A673 (cell line): ENCODE results near the gene RASGRP2. TPM values are rescaled to one million over a fixed set of nuclear protein-coding genes. Genes with fewer than 3 reads are reported as not detected.

Experiments used
- BruUV-seq: library from RNA; stranded (reverse); fragments of 400-500 nt; replicated peaks from 2 replicates; lab custom pipeline; 2021; lab: Mats Ljungman, UMichigan
- CTCF ChIA-PET: fragments of 300-600 bp; sonication (Branson Sonifier 250); formaldehyde crosslinking; loops from one replicate; lab custom pipeline; 2022; ENCODE audit warnings: antibody characterized with exemption; lab: Charles Lee
- POLR2A ChIA-PET: fragments of 300-600 bp; sonication (Branson Sonifier 250); formaldehyde crosslinking; loops from one replicate; lab custom pipeline; 2022; ENCODE audit warnings: antibody characterized with exemption; ENCODE audit not compliant: low non-redundant PET; lab: Charles Lee
- DNase-seq: peaks from one replicate; pipeline ENCODE4 v3.0.0-alpha.2; 2015; ENCODE audit warnings: low spot score
- H3K27ac ChIP-seq: fragments of 200-600 bp; sonication (generic); 2 replicates; pipeline ENCODE4 v1.5.1; 2016; ENCODE audit warnings: mixed run types, low read depth, mild to moderate bottlenecking, mixed read lengths, antibody characterized with exemption, low read length; ENCODE audit not compliant: poor library complexity, severe bottlenecking
- H3K27me3 ChIP-seq: fragments of 200-600 bp; sonication (generic); replicated peaks from 2 replicates; pipeline ENCODE4 v1.6.1; 2017; ENCODE audit warnings: mixed run types, low read depth, mild to moderate bottlenecking, mixed read lengths, antibody characterized with exemption, low read length; ENCODE audit not compliant: insufficient read depth, poor library complexity
- H3K36me3 ChIP-seq: fragments of 200-600 bp; sonication (generic); 2 replicates; pipeline ENCODE4 v1.6.1; 2016; ENCODE audit warnings: mixed run types, mild to moderate bottlenecking, mixed read lengths, antibody characterized with exemption, low read length; ENCODE audit not compliant: insufficient read depth, poor library complexity, severe bottlenecking
- H3K4me1 ChIP-seq: fragments of 200-600 bp; sonication (generic); 2 replicates; pipeline ENCODE4 v1.6.1; 2017; ENCODE audit warnings: mixed run types, mild to moderate bottlenecking, mixed read lengths, antibody characterized with exemption, low read length; ENCODE audit not compliant: insufficient read depth, poor library complexity, severe bottlenecking
- H3K4me3 ChIP-seq: fragments of 200-600 bp; sonication (generic); 2 replicates; pipeline ENCODE4 v1.5.1; 2016; ENCODE audit warnings: low read depth, mixed run types, mild to moderate bottlenecking, mixed read lengths, low read length; ENCODE audit not compliant: poor library complexity, severe bottlenecking
- H3K9me3 ChIP-seq: fragments of 200-600 bp; sonication (generic); 2 replicates; pipeline ENCODE4 v1.6.1; 2016; ENCODE audit warnings: mixed run types, low read depth, mild to moderate bottlenecking, mixed read lengths, antibody characterized with exemption, low read length; ENCODE audit not compliant: poor library complexity, severe bottlenecking
- EZH2 ChIP-seq: fragments of 200-600 bp; sonication (generic); IDR thresholded peaks from 2 replicates; pipeline ENCODE4 v1.6.1; 2017; ENCODE audit warnings: borderline replicate concordance, low read depth, mild to moderate bottlenecking, mixed read lengths, antibody characterized with exemption, low read length; ENCODE audit not compliant: poor library complexity, severe bottlenecking
- intact Hi-C: fragments of 100-400 bp; cut with micrococcal nuclease; formaldehyde crosslinking; loops from one replicate; pipeline ENCODE4 v1.10.0; 2022; ENCODE audit not compliant: unreplicated experiment
- total RNA-seq: library from RNA; stranded (reverse); gene quantifications from 2 replicates; pipeline ENCODE4 v1.2.3, GENCODE V29; 2021
- TF ChIP-seq, protein P1 (sequence below): fragments of 300-800, 200-600 bp; sonication (generic); conservative IDR thresholded peaks from 2 replicates; pipeline ENCODE4 v1.5.1; 2017; ENCODE audit warnings: low read depth, mild to moderate bottlenecking, antibody characterized with exemption, low read length, moderate library complexity, mixed read lengths

The RASGRP2 gene
- total RNA-seq, 1 experiment from 2014 or later, result 2.0 TPM

DNA sequence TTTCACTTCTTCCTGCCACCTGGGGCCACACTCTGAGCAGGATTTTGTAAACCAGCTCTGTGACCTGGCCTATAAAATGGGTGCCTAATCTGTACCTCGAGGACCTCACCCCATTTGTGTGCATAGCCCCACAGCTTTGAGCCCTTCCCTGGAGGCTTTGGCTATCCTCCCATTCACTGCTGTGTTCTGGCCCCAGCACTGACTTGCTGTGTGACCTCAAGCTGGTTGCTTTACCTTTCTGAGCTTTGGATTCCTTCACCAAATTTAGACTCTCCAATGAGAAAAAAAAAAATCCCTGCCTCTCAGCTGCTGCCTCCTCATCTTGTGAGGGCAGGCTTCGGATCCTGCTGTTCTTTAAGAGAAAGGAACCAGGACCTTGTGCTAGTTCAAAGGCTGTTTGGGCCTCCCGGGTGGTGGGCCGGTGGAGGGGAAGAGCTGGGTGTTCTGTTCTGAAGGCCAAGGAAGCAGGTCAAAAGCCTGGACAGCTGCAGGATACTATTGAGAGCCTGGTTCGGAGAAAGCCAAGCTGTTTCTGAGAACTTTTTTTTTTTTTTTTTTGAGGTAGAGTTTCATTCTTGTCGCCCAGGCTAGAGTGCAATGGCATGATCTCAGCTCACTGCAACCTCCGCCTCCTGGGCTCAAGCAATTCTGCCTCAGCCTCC lies 16.9 kb upstream of the RASGRP2 start:
- no peak for TF ChIP-seq EZH2
- TF ChIP-seq, protein P1, sequence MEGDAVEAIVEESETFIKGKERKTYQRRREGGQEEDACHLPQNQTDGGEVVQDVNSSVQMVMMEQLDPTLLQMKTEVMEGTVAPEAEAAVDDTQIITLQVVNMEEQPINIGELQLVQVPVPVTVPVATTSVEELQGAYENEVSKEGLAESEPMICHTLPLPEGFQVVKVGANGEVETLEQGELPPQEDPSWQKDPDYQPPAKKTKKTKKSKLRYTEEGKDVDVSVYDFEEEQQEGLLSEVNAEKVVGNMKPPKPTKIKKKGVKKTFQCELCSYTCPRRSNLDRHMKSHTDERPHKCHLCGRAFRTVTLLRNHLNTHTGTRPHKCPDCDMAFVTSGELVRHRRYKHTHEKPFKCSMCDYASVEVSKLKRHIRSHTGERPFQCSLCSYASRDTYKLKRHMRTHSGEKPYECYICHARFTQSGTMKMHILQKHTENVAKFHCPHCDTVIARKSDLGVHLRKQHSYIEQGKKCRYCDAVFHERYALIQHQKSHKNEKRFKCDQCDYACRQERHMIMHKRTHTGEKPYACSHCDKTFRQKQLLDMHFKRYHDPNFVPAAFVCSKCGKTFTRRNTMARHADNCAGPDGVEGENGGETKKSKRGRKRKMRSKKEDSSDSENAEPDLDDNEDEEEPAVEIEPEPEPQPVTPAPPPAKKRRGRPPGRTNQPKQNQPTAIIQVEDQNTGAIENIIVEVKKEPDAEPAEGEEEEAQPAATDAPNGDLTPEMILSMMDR, result no peak
- peaks cover 38% of the 10 kb centered on the region for H3K36me3 ChIP-seq
- ChIA-PET CTCF (interaction anchor here (0.6 kb wide), 1 partner anchor 83 kb away, joined by 3 read pairs; no protein-coding TSS in a partner anchor), POLR2A (interaction anchor here (0.6 to 0.8 kb wide), 2 partner anchors 11 to 12 kb away, joined by 7 to 8 read pairs; no protein-coding TSS in a partner anchor)
- H3K9me3 ChIP-seq, result no peaks in the 10 kb centered on the region
- DNase-seq, result no peak
- no TSS peak for BruUV-seq
- H3K4me3 ChIP-seq, result no peak overlapping the region
- intact Hi-C loops, result no loop called here
- H3K4me1 ChIP-seq, result peaks cover 27% of the 10 kb centered on the region
- H3K27ac ChIP-seq, result no peak overlapping the region
- no peaks in the 10 kb centered on the region for H3K27me3 ChIP-seq

DNA sequence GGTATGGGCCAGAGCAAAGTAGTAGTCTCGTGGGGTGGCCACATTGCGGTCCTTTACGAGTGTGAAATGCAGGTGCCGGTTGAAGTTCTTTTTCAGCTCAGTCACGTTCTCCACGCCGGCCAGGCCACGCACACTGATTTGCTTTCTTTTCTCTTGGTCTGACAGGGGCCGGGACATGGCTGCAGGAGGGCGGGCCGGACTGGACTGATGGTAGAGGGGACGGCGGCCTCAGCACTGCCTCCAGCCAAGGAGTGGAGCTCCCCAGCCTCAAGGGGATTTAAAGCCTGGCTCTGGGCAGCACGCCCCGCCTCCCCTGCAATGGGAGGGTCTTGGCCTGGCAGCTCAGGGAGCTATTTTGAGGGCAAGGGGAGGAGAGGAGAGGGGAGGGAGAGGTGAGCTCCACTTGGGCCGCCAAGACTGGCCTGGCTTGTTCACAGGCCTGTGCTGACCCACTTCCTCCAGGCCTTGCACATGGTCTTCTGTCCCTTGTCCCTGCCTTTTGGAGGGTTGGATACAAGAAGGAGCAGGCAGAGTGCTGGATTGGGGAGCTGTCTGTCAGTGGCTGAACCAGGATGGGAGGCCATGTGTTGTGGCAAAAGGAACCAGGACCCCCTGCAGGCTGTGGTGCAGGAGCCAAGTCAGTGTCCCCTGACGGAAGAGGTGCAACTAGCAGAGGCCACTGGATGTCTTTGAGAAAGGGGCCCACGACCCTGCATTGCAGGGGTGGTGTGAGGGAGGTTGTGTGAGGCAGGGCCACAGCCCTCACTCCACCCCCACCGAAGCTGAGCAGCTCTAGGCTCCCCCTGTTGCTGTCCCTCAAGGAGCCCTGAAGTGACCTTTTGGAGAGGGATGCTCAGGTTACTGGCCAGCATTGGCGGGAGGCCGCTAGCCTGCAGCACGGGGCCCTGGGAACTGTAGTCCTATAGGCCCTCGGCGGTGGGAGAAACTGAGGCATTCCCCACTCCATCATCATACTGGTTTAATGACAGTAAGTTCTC lies 16.1 kb upstream of the RASGRP2 start, which contains the start of gene PYGM:
Gene PYGM (minus strand): TSS at position 253 of the 998 bp plus-strand sequence. CDS start 76 bp downstream, at position 177.
- Histone ChIP-seq H3K36me3 (peaks cover 29% of the 10 kb centered on the region), H3K4me3 (no peak within 1 kb of the TSS), H3K27ac (peak within 1 kb of the TSS; percentile 24), H3K9me3 (no peaks in the 10 kb centered on the region), H3K4me1 (peaks cover 21% of the 10 kb centered on the region), H3K27me3 (no peaks in the 10 kb centered on the region)
- CTCF ChIA-PET, result no interaction called here
- POLR2A ChIA-PET, result interaction anchor here (0.5 to 0.8 kb wide), 2 partner anchors 13 kb away, joined by 5 to 8 read pairs; no protein-coding TSS in a partner anchor
- intact Hi-C loops, result no loop called here
- no TSS peak for BruUV-seq
- DNase-seq, result no peak
- TF ChIP-seq, protein P1, result no peak
- TF ChIP-seq EZH2, result no peak

DNA sequence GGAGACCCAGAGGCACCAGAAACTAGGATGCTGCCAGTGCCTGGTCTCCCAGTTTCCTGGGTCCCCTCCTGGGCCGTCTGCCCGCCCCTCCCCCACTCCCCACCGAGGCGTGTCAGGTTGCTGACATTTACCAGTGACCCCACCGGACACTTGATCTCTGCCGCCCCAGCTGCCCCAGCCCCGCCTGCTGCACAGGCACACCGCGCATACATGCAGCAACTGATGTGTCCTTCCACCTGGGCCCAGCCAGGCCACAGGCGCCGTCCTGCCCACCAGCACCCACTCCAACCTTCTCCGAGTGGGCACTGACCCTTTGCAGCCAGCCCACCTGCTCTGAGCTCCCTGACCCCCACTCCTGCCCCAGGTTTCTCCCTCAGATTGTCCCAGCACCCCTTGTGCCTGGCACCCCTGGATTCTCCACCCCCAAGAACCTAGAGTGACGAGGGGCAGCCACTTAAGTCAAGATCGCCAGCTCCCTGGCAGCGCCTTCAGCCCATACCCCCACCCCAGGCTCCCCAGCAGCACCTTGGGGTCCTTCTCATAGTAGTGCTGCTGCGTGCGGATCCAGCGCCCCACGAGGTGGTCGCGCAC lies 15.3 kb upstream of the RASGRP2 start:
- Histone ChIP-seq H3K9me3 (no peaks in the 10 kb centered on the region), H3K4me3 (no peak overlapping the region), H3K27ac (no peak overlapping the region), H3K27me3 (no peaks in the 10 kb centered on the region), H3K36me3 (peaks cover 22% of the 10 kb centered on the region), H3K4me1 (peaks cover 13% of the 10 kb centered on the region)
- TF ChIP-seq, protein P1, result no peak
- no peak for DNase-seq
- intact Hi-C loops, result no loop called here
- ChIA-PET CTCF (interaction anchor here (0.6 kb wide), 1 partner anchor 310 kb away, joined by 3 read pairs; no protein-coding TSS in a partner anchor), POLR2A (interaction anchor here (0.5 kb wide), 1 partner anchor 14 kb away, joined by 5 read pairs; no protein-coding TSS in a partner anchor)
- BruUV-seq, result no TSS peak
